ENCODE measurements around the gene NBPF11.
A peak's percentile ranks its signal among the peaks of the same experiment; 100 is the strongest.
"Not testable (repeated sequence)": the region's sequence is repeated elsewhere in the genome, so short reads cannot be mapped to it uniquely, and the experiment has no call there.

Gene NBPF11, protein sequence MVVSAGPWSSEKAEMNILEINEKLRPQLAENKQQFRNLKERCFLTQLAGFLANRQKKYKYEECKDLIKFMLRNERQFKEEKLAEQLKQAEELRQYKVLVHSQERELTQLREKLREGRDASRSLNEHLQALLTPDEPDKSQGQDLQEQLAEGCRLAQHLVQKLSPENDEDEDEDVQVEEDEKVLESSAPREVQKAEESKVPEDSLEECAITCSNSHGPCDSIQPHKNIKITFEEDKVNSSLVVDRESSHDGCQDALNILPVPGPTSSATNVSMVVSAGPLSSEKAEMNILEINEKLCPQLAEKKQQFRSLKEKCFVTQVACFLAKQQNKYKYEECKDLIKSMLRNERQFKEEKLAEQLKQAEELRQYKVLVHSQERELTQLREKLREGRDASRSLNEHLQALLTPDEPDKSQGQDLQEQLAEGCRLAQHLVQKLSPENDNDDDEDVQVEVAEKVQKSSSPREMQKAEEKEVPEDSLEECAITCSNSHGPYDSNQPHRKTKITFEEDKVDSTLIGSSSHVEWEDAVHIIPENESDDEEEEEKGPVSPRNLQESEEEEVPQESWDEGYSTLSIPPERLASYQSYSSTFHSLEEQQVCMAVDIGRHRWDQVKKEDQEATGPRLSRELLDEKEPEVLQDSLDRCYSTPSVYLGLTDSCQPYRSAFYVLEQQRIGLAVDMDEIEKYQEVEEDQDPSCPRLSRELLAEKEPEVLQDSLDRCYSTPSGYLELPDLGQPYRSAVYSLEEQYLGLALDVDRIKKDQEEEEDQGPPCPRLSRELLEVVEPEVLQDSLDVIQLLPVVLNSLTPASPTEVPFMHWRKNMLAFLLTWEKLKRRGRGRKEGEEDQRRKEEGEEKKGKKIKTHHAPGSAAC

GRCh38 chr1:148151911-148152656 lies at the start of gene NBPF11:
TSS of gene NBPF11 (minus strand) at chr1:148152281. CDS start at chr1:148127003, 25,278 bp downstream.
- peaks cover 23% of the 10 kb centered on the region for H3K4me1 Mint-ChIP-seq
- peak within 1 kb of the TSS; percentile 100 for H3K4me3 Mint-ChIP-seq
- peak; percentile 94 for ATAC-seq
- H3K27me3 Mint-ChIP-seq, H3K36me3 Mint-ChIP-seq, H3K9me3 Mint-ChIP-seq: not testable (repeated sequence)
- H3K27ac Mint-ChIP-seq: peak within 1 kb of the TSS; percentile 99

GRCh38 chr1:148197396-148197795 lies 45.3 kb upstream of the NBPF11 start:
- peak; percentile 45 for ATAC-seq

GRCh38 chr1:148196949-148197348 lies 44.9 kb upstream of the NBPF11 start:
- ATAC-seq: peak; percentile 55
- not testable (repeated sequence) for H3K9me3 Mint-ChIP-seq, H3K36me3 Mint-ChIP-seq, H3K27me3 Mint-ChIP-seq, H3K27ac Mint-ChIP-seq, H3K4me1 Mint-ChIP-seq, H3K4me3 Mint-ChIP-seq

More at GRCh38 chr1:148197396-148197795, 45.3 kb upstream of the NBPF11 start:
- not testable (repeated sequence) for H3K4me1 Mint-ChIP-seq, H3K9me3 Mint-ChIP-seq, H3K36me3 Mint-ChIP-seq, H3K4me3 Mint-ChIP-seq, H3K27me3 Mint-ChIP-seq, H3K27ac Mint-ChIP-seq

GRCh38 chr1:148195115-148195514 lies 43.0 kb upstream of the NBPF11 start:
- ATAC-seq, H3K27me3 Mint-ChIP-seq, H3K9me3 Mint-ChIP-seq, H3K4me3 Mint-ChIP-seq, H3K4me1 Mint-ChIP-seq, H3K36me3 Mint-ChIP-seq, H3K27ac Mint-ChIP-seq: not testable (repeated sequence)

GRCh38 chr1:148188768-148189167 lies 36.7 kb upstream of the NBPF11 start:
- not testable (repeated sequence) for H3K36me3 Mint-ChIP-seq, H3K4me1 Mint-ChIP-seq, H3K9me3 Mint-ChIP-seq, H3K27ac Mint-ChIP-seq, ATAC-seq, H3K4me3 Mint-ChIP-seq, H3K27me3 Mint-ChIP-seq

DNA sequence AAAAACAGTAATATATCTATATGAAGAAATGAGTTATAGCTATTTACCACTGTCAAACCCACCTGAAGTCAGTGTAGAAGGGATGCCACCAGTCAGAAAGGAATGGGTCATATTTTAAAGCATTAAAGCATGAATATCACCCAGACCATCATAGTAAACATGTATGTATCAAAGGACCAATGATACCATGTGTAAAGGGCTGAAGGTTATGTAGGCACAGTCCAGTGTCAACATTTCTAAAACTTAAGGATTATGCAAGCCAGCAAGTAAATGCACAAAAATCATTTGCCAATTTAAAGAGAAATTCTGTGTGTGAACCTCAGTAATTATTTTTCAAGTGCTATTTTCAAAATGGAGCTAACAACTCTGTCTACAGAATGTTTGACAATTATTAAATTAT lies 26.6 kb upstream of the NBPF11 start:
- H3K9me3 Mint-ChIP-seq, ATAC-seq, H3K4me1 Mint-ChIP-seq, H3K4me3 Mint-ChIP-seq, H3K36me3 Mint-ChIP-seq, H3K27ac Mint-ChIP-seq, H3K27me3 Mint-ChIP-seq: not testable (repeated sequence)

DNA sequence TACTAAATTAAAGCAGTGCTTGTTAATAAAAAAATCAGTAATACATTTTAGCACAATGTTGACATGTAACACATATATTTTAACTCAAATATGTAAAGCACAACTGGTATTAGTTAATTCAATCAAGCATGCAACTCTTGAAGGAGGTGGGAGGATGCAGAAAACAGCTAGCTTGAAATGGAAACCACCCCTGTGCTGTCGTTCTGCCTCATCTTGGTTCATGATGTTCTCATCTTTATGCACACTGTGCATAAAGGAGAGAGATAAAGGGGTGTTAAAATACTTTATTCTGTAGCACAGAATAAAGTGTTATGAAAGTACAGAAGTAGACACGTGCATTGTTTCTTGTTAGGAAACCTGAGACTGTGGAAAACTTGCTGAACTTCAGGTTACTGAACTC lies 23.3 kb upstream of the NBPF11 start:
- H3K4me3 Mint-ChIP-seq, H3K9me3 Mint-ChIP-seq, H3K36me3 Mint-ChIP-seq, H3K27ac Mint-ChIP-seq, H3K27me3 Mint-ChIP-seq, ATAC-seq, H3K4me1 Mint-ChIP-seq: not testable (repeated sequence)

DNA sequence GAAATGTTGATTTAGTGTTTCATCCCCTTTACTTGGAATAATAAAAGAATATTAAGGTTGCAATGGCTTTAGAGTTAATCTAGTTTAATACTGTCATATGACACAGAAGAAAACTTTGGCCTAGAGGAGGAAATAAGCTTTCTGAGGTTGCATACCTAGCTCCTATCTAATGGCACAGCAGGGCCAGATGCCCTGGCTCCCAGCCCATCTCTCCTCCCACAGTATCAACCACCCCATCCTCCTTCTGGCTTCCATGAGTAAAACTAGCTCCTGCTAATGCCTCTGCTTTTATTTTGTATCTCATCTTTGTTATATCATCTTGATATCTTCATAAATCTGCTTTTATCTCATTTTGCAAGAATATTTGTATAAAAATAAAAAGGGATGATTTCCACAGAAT lies 19.9 kb upstream of the NBPF11 start:
- H3K27me3 Mint-ChIP-seq, H3K27ac Mint-ChIP-seq, H3K36me3 Mint-ChIP-seq, ATAC-seq, H3K4me1 Mint-ChIP-seq, H3K4me3 Mint-ChIP-seq, H3K9me3 Mint-ChIP-seq: not testable (repeated sequence)

DNA sequence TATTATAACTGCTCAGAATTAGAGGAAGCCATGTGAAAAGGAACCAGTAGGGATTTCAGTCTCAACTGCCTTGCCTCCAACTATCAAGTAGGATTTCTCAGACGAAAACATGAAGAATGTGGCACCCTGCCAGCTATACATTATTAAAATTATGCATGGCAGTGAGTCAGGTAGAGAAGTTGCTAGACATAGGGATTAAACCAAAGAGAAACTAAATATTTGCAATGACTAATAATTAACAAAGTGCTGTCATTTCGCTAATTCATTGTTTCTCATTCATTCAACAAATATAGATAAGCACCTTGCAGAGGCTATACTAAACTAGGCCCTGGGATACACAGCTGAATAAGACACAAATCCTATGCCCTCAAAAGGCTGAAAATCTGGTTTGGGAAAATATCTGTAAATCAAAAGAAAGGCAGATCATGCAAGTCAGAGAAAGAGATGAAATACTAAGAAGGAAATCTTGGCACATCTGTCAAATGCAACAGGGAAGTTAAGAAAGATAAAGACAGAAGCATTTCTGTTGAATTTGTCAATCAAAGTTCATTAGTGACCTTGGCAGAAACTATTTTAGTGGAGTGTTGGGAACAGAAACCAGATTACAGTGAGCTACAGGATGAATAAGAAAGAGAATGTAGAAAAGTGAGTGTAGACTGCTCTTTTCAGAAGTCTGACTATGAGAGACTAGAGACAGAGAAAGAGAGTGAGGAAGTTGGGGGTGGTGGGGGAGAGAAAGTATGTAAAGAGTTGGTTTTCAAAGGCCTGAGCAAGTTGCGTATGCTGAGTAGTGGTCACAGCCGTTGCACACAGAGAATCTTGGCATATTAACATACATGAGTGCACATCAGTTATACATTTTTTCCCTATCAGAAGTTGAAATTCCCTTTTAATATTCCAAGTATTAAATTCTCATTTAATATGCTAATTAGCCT lies 14.7 kb upstream of the NBPF11 start:
- Mint-ChIP-seq H3K4me1 (peaks cover 7% of the 10 kb centered on the region), H3K27ac (no peak overlapping the region), H3K9me3 (no peaks in the 10 kb centered on the region), H3K27me3 (peaks cover 4% of the 10 kb centered on the region), H3K4me3 (no peak overlapping the region), H3K36me3 (no peaks in the 10 kb centered on the region)
- no peak for ATAC-seq

DNA sequence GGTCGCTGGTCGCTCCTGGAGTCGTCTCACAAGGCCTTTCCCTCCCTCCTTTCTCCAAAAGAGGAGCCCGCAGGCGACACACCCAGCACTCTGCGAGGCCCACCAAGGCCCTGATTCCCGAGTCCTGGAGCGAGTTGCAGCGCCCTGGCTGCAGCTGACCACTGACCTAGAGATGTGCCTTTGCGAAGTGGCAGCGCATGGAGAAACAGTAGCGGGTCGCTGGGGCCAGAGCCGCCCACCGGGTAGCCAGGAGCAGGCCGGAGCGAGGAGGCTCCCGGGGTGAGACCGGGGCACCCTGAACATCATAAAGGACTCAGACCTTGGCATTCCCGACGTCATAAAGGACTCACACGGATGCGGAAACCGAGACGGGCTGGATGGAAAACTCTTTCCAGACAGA lies 10.3 kb upstream of the NBPF11 start:
- H3K9me3 Mint-ChIP-seq: no peaks in the 10 kb centered on the region
- no peak overlapping the region for H3K27ac Mint-ChIP-seq
- H3K4me1 Mint-ChIP-seq: peaks cover 17% of the 10 kb centered on the region
- ATAC-seq: no peak
- H3K4me3 Mint-ChIP-seq: no peak overlapping the region
- no peaks in the 10 kb centered on the region for H3K36me3 Mint-ChIP-seq
- peaks cover 34% of the 10 kb centered on the region for H3K27me3 Mint-ChIP-seq

DNA sequence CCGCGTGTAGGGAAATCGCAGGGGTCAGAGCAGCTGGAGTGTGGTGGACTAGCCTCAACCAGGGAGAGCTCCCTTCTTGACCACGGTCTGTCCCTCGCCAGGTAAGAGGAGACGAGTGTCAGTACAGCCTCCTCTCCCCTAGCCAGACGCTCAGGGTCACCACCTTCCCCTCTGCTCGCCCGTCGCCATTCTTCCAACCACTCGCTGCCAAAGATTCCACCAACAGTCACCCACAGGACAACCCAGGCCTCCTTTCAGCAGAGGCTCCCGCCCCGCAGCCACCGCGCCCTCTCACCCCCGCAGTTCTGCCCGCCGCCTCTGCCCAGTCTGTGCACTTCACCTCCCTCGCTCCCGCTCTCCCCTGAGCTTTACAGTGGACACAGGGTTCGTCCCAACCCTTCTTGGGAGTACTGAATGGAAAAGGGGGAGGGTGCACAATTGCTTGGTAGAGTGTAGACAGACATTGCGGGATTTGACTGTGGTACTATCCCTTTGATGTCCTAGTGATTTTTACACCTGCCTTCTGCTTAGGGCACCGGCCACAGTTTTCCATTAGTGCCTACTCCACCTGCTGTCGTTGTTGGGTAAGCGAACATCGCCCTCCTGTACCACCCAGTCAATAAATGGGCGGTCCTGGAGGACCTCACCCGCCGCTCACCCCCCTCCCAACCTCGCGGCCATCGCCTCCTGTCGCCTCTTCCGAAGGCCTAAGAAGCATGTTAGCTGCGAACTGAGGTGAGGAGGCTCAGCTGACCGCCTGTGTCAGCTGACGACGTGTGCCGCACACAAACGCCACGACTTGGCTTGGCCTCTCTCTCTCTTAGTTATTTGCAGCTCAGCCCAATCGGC lies 9.2 kb upstream of the NBPF11 start:
- Mint-ChIP-seq H3K4me1 (peaks cover 11% of the 10 kb centered on the region), H3K27me3 (peaks cover 34% of the 10 kb centered on the region), H3K9me3 (no peaks in the 10 kb centered on the region), H3K4me3 (no peak overlapping the region), H3K36me3 (no peaks in the 10 kb centered on the region), H3K27ac (no peak overlapping the region)
- no peak for ATAC-seq

GRCh38 chr1:148160343-148161052 lies 8.4 kb upstream of the NBPF11 start:
- Mint-ChIP-seq H3K4me3 (no peak overlapping the region), H3K27ac (no peak overlapping the region), H3K36me3 (no peaks in the 10 kb centered on the region), H3K27me3 (peaks cover 34% of the 10 kb centered on the region), H3K4me1 (peaks cover 19% of the 10 kb centered on the region), H3K9me3 (no peaks in the 10 kb centered on the region)
- ATAC-seq: no peak

- Mint-ChIP-seq H3K4me1 (peaks cover 22% of the 10 kb centered on the region), H3K27ac (no peak overlapping the region), H3K4me3 (no peak overlapping the region), H3K36me3 (no peaks in the 10 kb centered on the region), H3K27me3 (peaks cover 34% of the 10 kb centered on the region), H3K9me3 (no peaks in the 10 kb centered on the region)
- no peak for ATAC-seq
Measured at GRCh38 chr1:148160048-148160342, 7.9 kb upstream of the NBPF11 start.

Measured in stimulated activated memory B cell treated with anti-CD40 and anti-IgM and Interleukin-4, amounts not matched to agents 10 μg/mL and 1 μg/mL and 100 μg/mL, for 72 hours (primary cell).